DOHH2 (cell line): ENCODE data around the gene SPATA21.

Source experiments
- H3F3A ChIP-seq: fragments of 200-600 bp; sonication (generic), shearing (Covaris generic); 2 replicates; pipeline ENCODE4 v1.6.0; 2016; ENCODE audit warnings: antibody characterized with exemption, mild to moderate bottlenecking; ENCODE audit not compliant: control insufficient read depth, insufficient read depth
- H3K27ac ChIP-seq: fragments of 200-600 bp; sonication (generic); 2 replicates; pipeline ENCODE4 v1.5.1; 2014; ENCODE audit warnings: low read depth, mild to moderate bottlenecking, low read length, moderate library complexity
- H3K27me3 ChIP-seq: fragments of 200-600 bp; sonication (generic); 2 replicates; pipeline ENCODE4 v1.6.1; 2014; ENCODE audit warnings: mild to moderate bottlenecking, low read length, mixed read lengths; ENCODE audit not compliant: control insufficient read depth
- H3K36me3 ChIP-seq: fragments of 200-600 bp; sonication (generic); 2 replicates; pipeline ENCODE4 v1.6.1; 2014; ENCODE audit warnings: mild to moderate bottlenecking, low read length, moderate library complexity, mixed read lengths; ENCODE audit not compliant: control insufficient read depth
- H3K4me1 ChIP-seq: fragments of 200-600 bp; sonication (generic); 2 replicates; pipeline ENCODE4 v1.6.1; 2014; ENCODE audit warnings: mild to moderate bottlenecking, low read length, mixed read lengths; ENCODE audit not compliant: control insufficient read depth
- H3K4me2 ChIP-seq: fragments of 200-600 bp; sonication (generic); 2 replicates; pipeline ENCODE4 v1.6.0; 2014; ENCODE audit warnings: mild to moderate bottlenecking, low read length, moderate library complexity
- H3K4me3 ChIP-seq: fragments of 200-600 bp; sonication (generic); 2 replicates; pipeline ENCODE4 v1.5.1; 2014; ENCODE audit warnings: mild to moderate bottlenecking, low read length, mixed read lengths
- H3K79me2 ChIP-seq: fragments of 200-600 bp; sonication (generic); 2 replicates; pipeline ENCODE4 v1.6.1; 2014; ENCODE audit warnings: mild to moderate bottlenecking, low read length, mixed read lengths; ENCODE audit not compliant: control insufficient read depth
- H3K9me2 ChIP-seq: fragments of 200-600 bp; sonication (generic); replicated peaks from 2 replicates; pipeline ENCODE4 v1.6.1; 2014; ENCODE audit warnings: mild to moderate bottlenecking, low read length, mixed read lengths; ENCODE audit not compliant: control insufficient read depth
- H3K9me3 ChIP-seq: fragments of 200-600 bp; sonication (generic); 2 replicates; pipeline ENCODE4 v1.6.1; 2014; ENCODE audit warnings: antibody characterized with exemption, low read length, mixed read lengths; ENCODE audit not compliant: control insufficient read depth, insufficient read depth
- H4K20me1 ChIP-seq: fragments of 200-600 bp; sonication (generic); 2 replicates; pipeline ENCODE4 v1.6.0; 2014; ENCODE audit warnings: low read depth, mild to moderate bottlenecking, antibody characterized with exemption, low read length, moderate library complexity; ENCODE audit not compliant: control insufficient read depth, insufficient read depth
- EZH2phosphoT487 ChIP-seq: fragments of 200-600 bp; sonication (generic); IDR thresholded peaks from 2 replicates; pipeline ENCODE4 v1.6.1; 2017; ENCODE audit warnings: borderline replicate concordance, mild to moderate bottlenecking, antibody characterized with exemption, low read length, moderate library complexity, mixed read lengths
- TF ChIP-seq, protein P1 (sequence below): fragments of 200-600 bp; sonication (generic); IDR thresholded peaks from one replicate; pipeline ENCODE4 v1.5.1; 2014; ENCODE audit warnings: antibody characterized with exemption, mild to moderate bottlenecking, low read depth, low read length; ENCODE audit not compliant: poor library complexity, severe bottlenecking

Gene SPATA21

DNA sequence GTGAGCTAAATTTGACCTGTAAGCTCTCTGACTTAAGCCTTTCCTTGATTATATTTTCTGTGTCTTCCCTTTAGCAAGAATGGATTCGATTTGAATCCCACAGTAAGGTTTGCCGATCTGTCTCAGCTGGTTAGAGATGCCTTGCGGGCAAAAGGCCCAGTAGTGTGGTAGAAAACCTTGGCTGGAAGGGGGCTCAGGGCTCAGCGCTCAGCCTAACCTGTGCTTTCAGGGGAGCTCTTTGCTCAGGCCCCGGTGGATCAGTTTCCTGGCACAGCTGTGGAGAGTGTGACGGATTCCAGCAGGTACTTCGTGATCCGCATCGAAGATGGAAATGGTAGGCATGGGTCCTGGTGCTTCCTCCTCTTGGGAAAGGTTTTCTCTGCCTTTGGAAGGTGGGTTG lies 10.4 kb upstream of the SPATA21 start:
- no peak overlapping the region for H3K4me2 ChIP-seq
- peaks cover 52% of the 10 kb centered on the region for H3K79me2 ChIP-seq
- H3K4me3 ChIP-seq, result no peak overlapping the region
- H4K20me1 ChIP-seq, result 0 out of 2 replicates have a peak, but pooled peaks cover 4% of the 10 kb centered on the region
- peaks cover 92% of the 10 kb centered on the region for H3K36me3 ChIP-seq
- H3K4me1 ChIP-seq, result peaks cover 55% of the 10 kb centered on the region
- no peaks in the 10 kb centered on the region for H3K27me3 ChIP-seq
- TF ChIP-seq, protein P1, sequence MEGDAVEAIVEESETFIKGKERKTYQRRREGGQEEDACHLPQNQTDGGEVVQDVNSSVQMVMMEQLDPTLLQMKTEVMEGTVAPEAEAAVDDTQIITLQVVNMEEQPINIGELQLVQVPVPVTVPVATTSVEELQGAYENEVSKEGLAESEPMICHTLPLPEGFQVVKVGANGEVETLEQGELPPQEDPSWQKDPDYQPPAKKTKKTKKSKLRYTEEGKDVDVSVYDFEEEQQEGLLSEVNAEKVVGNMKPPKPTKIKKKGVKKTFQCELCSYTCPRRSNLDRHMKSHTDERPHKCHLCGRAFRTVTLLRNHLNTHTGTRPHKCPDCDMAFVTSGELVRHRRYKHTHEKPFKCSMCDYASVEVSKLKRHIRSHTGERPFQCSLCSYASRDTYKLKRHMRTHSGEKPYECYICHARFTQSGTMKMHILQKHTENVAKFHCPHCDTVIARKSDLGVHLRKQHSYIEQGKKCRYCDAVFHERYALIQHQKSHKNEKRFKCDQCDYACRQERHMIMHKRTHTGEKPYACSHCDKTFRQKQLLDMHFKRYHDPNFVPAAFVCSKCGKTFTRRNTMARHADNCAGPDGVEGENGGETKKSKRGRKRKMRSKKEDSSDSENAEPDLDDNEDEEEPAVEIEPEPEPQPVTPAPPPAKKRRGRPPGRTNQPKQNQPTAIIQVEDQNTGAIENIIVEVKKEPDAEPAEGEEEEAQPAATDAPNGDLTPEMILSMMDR, result no peak
- no peak for TF ChIP-seq EZH2phosphoT487
- no peak overlapping the region for H3K27ac ChIP-seq
- no peaks in the 10 kb centered on the region for H3K9me2 ChIP-seq
- peaks cover 11% of the 10 kb centered on the region; the same call in 1 of the 2 replicates for H3F3A ChIP-seq
- H3K9me3 ChIP-seq, result no peaks in the 10 kb centered on the region

DNA sequence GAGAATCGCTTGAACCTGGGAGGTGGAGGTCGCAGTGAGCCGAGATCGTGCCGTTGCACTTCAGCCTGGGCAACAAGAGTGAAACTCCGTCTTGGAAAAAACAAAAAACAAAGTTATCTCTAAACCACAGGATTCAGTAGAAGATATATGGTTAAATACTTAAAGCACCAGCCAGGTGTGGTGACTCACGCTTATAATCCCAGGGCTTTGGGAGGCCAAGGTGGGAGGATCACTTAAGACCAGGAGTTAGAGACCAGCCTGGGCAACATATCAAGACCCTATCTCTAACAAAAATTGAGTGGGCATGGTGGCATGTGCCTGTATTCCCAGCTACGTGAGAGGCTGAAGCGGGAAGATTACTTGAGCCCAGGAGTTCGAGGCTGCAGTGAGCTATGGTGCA lies 8.9 kb upstream of the SPATA21 start:
- H3K4me1 ChIP-seq, result peaks cover 54% of the 10 kb centered on the region
- H3K4me2 ChIP-seq, result no peak overlapping the region
- TF ChIP-seq, protein P1, result no peak
- TF ChIP-seq EZH2phosphoT487, result no peak
- H4K20me1 ChIP-seq, result 0 out of 2 replicates have a peak, but pooled peaks cover 5% of the 10 kb centered on the region
- peaks cover 52% of the 10 kb centered on the region for H3K79me2 ChIP-seq
- no peaks in the 10 kb centered on the region for H3K9me3 ChIP-seq
- peaks cover 11% of the 10 kb centered on the region; the same call in 1 of the 2 replicates for H3F3A ChIP-seq
- no peaks in the 10 kb centered on the region for H3K9me2 ChIP-seq
- no peak overlapping the region for H3K27ac ChIP-seq
- no peak overlapping the region for H3K4me3 ChIP-seq
- no peaks in the 10 kb centered on the region for H3K27me3 ChIP-seq
- peaks cover 87% of the 10 kb centered on the region for H3K36me3 ChIP-seq

DNA sequence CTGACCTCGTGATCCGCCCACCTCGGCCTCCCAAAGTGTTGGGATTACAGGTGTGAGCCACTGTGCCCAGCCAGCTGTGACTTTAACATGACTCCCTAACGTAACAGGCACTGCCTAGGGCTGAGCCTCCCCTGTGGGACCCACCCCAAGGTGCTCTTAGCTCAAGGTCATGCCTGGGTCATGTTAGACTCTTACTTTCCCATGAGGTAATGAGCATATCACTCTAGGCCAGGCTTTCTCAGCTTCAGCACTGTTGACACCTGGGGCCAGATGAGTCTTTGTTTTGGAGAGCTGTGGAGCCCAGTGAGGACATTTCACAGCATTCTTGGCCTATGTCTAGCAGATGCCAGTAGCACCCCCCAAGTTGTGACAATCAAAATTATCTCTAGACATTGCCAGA lies 7.8 kb upstream of the SPATA21 start:
- no peak for TF ChIP-seq EZH2phosphoT487
- Histone ChIP-seq H3K9me2 (no peaks in the 10 kb centered on the region), H3K27ac (no peak overlapping the region), H3K4me2 (no peak overlapping the region), H3K4me1 (peaks cover 46% of the 10 kb centered on the region), H3K9me3 (no peaks in the 10 kb centered on the region), H3K4me3 (no peak overlapping the region), H3K79me2 (peaks cover 49% of the 10 kb centered on the region), H3K36me3 (peaks cover 79% of the 10 kb centered on the region), H3F3A (peaks cover 12% of the 10 kb centered on the region; the same call in 1 of the 2 replicates), H3K27me3 (no peaks in the 10 kb centered on the region), H4K20me1 (0 out of 2 replicates have a peak, but pooled peaks cover 5% of the 10 kb centered on the region)

DNA sequence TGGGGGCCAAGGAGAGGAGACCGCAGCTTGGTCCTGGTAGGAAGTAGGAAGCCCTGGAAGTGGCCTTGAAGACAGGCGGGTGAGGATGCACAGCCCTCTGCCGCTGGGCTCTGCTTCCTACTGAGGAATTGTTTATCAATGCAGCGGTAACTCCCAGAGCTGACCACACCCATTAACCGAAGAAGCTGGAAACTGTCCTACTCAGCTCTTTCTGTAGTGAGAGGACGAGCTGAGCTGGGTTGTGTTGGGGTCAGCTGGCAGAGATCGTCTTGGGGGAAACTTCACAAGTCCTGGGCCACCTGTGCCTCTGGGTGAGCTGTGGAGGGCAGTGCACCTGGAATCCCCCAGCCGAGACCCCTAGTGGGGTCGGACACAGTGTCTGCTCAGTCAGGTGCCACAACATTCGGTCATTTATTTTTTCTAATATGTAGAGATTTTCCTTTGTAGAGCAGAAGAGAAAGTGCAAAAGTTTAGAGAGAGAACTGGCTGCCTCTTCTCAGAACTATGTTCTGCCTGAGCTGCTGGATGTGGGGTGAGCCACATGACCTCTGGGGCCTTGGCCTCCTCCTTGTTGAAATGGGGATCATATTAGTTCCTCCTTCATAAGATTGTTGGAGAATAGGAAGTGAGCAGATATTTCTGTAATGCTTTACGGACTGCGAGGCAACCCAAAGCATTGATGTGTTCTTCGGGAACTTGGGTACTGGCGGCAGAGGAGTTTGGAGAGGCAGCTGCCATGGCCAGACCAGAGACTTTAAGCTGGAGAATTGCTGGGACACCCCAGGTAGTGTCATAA lies 6.9 kb upstream of the SPATA21 start:
- Histone ChIP-seq H3K27ac (no peak overlapping the region), H3K4me3 (no peak overlapping the region), H3K9me3 (no peaks in the 10 kb centered on the region), H3F3A (peaks cover 6% of the 10 kb centered on the region; the same call in 1 of the 2 replicates), H3K4me2 (no peak overlapping the region), H3K79me2 (peaks cover 46% of the 10 kb centered on the region), H3K4me1 (peaks cover 43% of the 10 kb centered on the region), H3K9me2 (no peaks in the 10 kb centered on the region), H3K27me3 (no peaks in the 10 kb centered on the region), H4K20me1 (0 out of 2 replicates have a peak, but pooled peaks cover 5% of the 10 kb centered on the region), H3K36me3 (peaks cover 70% of the 10 kb centered on the region)
- TF ChIP-seq EZH2phosphoT487, result no peak
- TF ChIP-seq, protein P1, result no peak
